GM19043 (cell line): ENCODE data around the gene NRL.
"Not testable (repeated sequence)": the region's sequence is repeated elsewhere in the genome, so short reads cannot be mapped to it uniquely, and the experiment has no call there.

Source experiments
- ATAC-seq: cut with Tn5 transposase; IDR thresholded peaks from one replicate; pipeline ENCODE4 v1.9.1; 2021; ENCODE audit warnings: low read depth; ENCODE audit not compliant: unreplicated experiment

The NRL gene

DNA sequence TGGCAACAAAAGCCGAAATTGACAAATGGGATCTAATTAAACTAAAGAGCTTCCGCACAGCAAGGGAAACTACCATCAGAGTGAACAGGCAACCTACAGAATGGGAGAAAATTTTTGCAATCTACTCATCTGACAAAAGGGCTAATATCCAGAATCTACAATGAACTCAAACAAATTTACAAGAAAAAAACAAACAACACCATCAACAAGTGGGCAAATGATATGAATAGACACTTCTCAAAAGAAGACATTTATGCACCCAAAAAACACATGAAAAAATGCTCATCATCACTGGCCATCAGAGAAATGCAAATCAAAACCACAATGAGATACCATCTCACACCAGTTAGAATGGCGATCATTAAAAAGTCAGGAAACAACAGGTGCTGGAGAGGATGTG, 85.1 kb downstream of the NRL start:
- ATAC-seq: not testable (repeated sequence)
